Epithelial cell of esophagus (primary cell): ENCODE data around the gene IARS1.

Experiments used
- DNase-seq: peaks from one replicate; pipeline ENCODE4 v3.0.0; 2010; ENCODE audit warnings: low read depth
- H3K4me3 ChIP-seq: 2 replicates; pipeline ENCODE4 v1.5.1; 2011; ENCODE audit warnings: mild to moderate bottlenecking, low read length, control low read depth
- TF ChIP-seq, protein P1 (sequence below): IDR thresholded peaks from 2 replicates; pipeline ENCODE4 v1.5.1; 2011; ENCODE audit warnings: low read depth, mild to moderate bottlenecking, low read length, control low read depth, inconsistent platforms; ENCODE audit not compliant: insufficient read depth; ENCODE audit errors: missing control alignments

IARS1 gene

DNA sequence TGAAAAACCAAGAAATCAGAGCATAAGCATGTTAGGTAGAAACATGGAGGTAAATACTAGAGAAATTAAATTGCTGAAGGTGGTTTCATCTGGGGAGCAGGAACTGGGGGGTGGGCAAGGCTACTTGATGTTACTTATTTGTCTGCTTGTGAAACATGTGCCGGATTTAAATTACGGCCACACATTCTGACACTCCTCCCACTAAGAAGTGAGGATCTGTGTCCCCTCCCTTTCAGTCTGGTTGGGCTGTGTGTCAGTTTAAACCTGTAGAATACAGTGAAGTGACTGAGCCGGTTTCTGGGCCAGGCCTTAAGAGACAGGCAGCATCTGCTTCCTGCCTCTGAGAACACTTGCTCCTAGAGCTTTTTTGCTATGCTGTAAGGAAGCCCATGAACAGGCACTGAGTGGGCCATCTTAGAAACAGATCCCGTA lies 2.3 kb upstream of the IARS1 start:
- peak; percentile 84 for DNase-seq
- TF ChIP-seq, protein P1, sequence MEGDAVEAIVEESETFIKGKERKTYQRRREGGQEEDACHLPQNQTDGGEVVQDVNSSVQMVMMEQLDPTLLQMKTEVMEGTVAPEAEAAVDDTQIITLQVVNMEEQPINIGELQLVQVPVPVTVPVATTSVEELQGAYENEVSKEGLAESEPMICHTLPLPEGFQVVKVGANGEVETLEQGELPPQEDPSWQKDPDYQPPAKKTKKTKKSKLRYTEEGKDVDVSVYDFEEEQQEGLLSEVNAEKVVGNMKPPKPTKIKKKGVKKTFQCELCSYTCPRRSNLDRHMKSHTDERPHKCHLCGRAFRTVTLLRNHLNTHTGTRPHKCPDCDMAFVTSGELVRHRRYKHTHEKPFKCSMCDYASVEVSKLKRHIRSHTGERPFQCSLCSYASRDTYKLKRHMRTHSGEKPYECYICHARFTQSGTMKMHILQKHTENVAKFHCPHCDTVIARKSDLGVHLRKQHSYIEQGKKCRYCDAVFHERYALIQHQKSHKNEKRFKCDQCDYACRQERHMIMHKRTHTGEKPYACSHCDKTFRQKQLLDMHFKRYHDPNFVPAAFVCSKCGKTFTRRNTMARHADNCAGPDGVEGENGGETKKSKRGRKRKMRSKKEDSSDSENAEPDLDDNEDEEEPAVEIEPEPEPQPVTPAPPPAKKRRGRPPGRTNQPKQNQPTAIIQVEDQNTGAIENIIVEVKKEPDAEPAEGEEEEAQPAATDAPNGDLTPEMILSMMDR: no peak
- H3K4me3 ChIP-seq: no peak overlapping the region

DNA sequence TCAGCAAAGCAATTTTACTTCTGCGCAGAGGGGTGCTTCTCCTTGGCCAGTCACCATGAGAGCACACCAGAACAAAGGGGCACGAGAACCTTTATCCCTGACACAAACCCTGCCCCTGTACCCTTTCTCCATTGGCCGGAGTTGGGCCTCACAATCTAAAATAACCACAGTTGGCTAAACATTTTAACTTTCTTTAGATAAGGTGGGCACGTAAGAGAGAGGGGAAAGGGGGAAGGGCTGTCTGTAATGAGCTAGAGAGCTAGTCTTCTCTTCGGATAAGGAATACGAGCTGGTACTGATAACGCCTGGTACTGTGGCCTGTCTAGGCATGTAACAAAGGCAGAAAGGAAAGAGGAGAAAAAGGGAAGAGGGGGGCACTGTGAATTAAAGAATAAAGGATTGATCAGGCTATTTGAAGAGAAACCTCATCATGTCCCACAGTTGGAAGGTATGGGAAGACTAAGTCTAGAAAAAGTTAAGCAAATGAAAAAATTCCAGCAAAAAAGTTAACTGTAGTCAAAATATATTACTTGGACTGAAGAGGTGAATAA lies 1.8 kb upstream of the IARS1 start:
- no peak overlapping the region for H3K4me3 ChIP-seq
- no peak for DNase-seq
- TF ChIP-seq, protein P1: no peak

GRCh38 chr9:92294297-92294676 lies 790 bp upstream of the IARS1 start:
- TF ChIP-seq, protein P1: no peak
- peak overlapping the region; percentile 91 for H3K4me3 ChIP-seq
- DNase-seq: no peak

GRCh38 chr9:92293075-92293354 lies 482 bp downstream of the IARS1 start:
- peak overlapping the region; percentile 91 for H3K4me3 ChIP-seq
- TF ChIP-seq, protein P1: no peak
- no peak for DNase-seq

DNA sequence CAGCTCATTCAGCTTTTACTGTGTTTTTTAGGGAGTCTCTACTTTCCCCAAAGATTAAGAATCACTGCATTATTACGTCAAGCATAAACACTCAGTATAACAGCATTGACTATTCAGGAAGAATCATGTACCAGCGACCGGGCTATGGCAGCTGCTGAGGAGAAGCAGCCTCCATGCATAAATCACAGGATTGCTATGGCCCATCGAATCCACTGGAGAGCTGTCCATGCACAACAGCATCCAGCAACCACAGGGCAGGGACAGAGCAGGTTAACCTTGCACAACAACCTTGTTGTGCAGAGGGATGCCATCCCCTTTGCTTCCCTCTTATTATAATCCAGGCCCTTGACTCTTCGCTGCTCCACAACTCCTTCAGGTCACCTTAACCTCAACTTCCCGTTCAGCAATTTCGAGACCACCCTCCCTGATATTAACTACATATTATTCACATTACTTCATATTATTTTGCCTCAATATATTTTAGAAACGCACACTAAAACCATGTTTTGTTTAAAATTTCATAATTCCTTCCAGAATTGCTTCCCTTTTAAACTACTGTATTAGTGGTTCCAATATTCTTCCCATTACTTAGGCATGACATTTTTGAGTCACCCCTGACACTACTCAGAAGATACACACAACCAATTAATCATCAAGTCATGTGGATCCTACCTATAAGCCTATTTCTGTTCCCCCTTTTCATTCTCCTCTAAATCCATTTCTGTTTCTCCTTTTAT lies 991 bp downstream of the IARS1 start:
- TF ChIP-seq, protein P1: no peak
- DNase-seq: peak; percentile 75
- H3K4me3 ChIP-seq: peak overlapping the region; percentile 91

DNA sequence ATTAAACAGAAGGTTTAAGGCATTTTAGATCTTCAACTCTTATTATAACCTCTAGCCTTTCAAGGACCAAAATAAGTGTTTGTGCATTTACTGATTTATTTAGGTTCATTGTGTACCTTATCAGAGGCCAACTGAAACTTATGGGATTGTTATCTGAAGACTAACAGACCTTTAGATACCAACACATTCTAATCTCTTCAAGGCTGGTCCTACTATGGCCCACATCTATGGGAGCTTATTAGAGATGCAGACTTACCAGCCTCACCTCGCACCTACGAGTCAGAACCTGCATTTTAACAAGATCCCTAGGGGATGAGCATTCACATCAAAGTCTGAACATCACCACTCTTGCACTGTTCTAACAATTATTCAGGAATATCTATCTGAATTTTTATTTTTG lies 1.9 kb downstream of the IARS1 start:
- DNase-seq: no peak
- TF ChIP-seq, protein P1: no peak
- no peak overlapping the region for H3K4me3 ChIP-seq
